Measurements from ENCODE around the gene MZT2A. TPM values are rescaled to one million over a fixed set of nuclear protein-coding genes. Genes with fewer than 3 reads are reported as not detected.
"Not testable (repeated sequence)": the region's sequence is repeated elsewhere in the genome, so short reads cannot be mapped to it uniquely, and the experiment has no call there.

MZT2A gene
- polyA plus RNA-seq, 1 of the 3 experiments (the other 2 are of a cell fraction) = 61.9 TPM

DNA sequence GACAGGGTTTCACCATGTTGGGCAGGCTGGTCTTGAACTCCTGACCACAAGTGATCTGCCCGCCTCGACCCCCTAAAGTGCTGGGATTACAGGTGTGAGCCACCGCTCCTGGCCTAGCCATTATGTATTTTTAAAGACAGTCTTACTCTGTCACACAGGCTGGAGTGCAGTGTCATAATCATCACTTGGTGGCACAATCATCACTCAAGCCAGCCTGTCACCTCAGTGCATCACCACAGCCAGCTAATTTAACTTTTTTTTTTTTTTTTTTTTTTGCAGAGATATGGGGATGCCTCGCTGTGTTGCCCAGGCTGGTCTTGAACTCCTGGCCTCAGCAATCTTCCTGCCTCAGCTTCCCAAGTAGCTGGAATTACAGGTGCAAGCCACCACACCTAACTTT lies 11.4 kb upstream of the MZT2A start:
- H3K9me2 ChIP-seq; H3K79me2 ChIP-seq (ENCODE audit: insufficient read depth); H3K4me3 ChIP-seq (ENCODE audit: low read depth in 2 of 2, low read length in 1 of 2); H3K4me1 ChIP-seq (ENCODE audit: control insufficient read depth in 1 of 2, insufficient read depth in 2 of 2, low read depth in 1 of 2, low read length in 1 of 2); H3F3A ChIP-seq (replicated peaks; ENCODE audit: insufficient read depth); DNase-seq; H3K27me3 ChIP-seq (ENCODE audit: insufficient read depth); H2AFZ ChIP-seq (ENCODE audit: low read depth); H3K9ac ChIP-seq; H3K9me3 ChIP-seq; H3K4me2 ChIP-seq; H4K20me1 ChIP-seq (ENCODE audit: insufficient read depth); H3K27ac ChIP-seq (ENCODE audit: low read depth in 2 of 2, low read length in 1 of 2): not testable (repeated sequence)
- POLR2A ChIA-PET = interaction anchor here (1.0 kb wide), 1 partner anchor 10 kb away, joined by 3 read pairs; no protein-coding TSS in a partner anchor
- H3K36me3 ChIP-seq (replicated peaks in 1 of 2; ENCODE audit: control insufficient read depth in 1 of 2, insufficient read depth in 2 of 2, low read length in 1 of 2) = peaks cover 11 to 28% of the 10 kb centered on the region in 2 experiments
- CTCF ChIA-PET = interaction anchor here (2.6 kb wide), 1 partner anchor 11 kb away, joined by 15 read pairs; the partner anchor contains the start of gene MZT2A
- 99% methylated on average over 4 of the region's 4 CpGs for WGBS (ENCODE audit: low lambda C conversion rate)

DNA sequence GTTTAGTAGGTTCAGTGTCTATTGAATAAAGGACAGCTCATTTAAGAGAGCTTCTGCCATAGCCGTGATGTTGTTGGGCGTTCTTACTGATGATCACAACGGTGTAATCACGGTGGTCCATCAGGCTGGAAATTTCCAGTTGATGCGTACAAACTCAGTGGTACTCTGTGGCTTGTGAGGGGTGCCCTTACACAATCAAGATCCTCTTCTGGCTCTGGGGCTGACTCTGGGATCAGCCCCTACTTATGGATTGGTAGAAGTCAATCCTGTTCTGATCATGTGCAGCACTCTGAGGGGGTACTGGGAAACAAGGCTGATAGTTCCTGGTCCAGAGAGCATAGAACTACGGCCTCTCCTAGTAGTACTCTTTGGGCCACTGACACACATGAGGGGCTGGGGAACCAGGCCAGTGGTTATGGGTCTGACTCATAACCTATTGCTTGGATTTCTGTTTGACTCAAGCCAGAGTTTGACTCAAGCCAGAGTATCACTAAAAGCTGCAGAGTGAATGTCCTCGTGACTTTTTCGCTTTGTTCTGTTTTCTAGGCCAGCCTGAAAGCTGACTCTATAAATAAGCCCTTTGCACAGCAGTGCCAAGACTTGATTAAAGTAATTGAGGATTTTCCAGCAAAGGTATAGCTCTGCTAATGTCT lies 6.2 kb upstream of the MZT2A start:
- WGBS (ENCODE audit: low lambda C conversion rate) = 87% methylated on average over 7 of the region's 8 CpGs
- DNase-seq; H3K9me3 ChIP-seq; H3K27ac ChIP-seq (ENCODE audit: low read depth in 2 of 2, low read length in 1 of 2); H2AFZ ChIP-seq (ENCODE audit: low read depth); POLR2A ChIA-PET; H3F3A ChIP-seq (replicated peaks; ENCODE audit: insufficient read depth); H3K4me2 ChIP-seq; CTCF ChIA-PET; H3K9me2 ChIP-seq; H3K9ac ChIP-seq; H3K27me3 ChIP-seq (ENCODE audit: insufficient read depth); H3K4me1 ChIP-seq (ENCODE audit: control insufficient read depth in 1 of 2, insufficient read depth in 2 of 2, low read depth in 1 of 2, low read length in 1 of 2); H3K4me3 ChIP-seq (ENCODE audit: low read depth in 2 of 2, low read length in 1 of 2): not testable (repeated sequence)
- Histone ChIP-seq H4K20me1 (ENCODE audit: insufficient read depth) (peaks cover 11% of the 10 kb centered on the region; the same call in 1 of the 2 replicates), H3K79me2 (ENCODE audit: insufficient read depth) (peaks cover 40% of the 10 kb centered on the region), H3K36me3 (replicated peaks in 1 of 2; ENCODE audit: control insufficient read depth in 1 of 2, insufficient read depth in 2 of 2, low read length in 1 of 2) (peaks cover 0 to 17% of the 10 kb centered on the region in 2 experiments)

GRCh38 chr2:131495506-131495905 lies 3.3 kb upstream of the MZT2A start:
- H3K27me3 ChIP-seq (ENCODE audit: insufficient read depth); POLR2A ChIA-PET; H3F3A ChIP-seq (replicated peaks; ENCODE audit: insufficient read depth); H3K4me2 ChIP-seq; H3K9me3 ChIP-seq; H2AFZ ChIP-seq (ENCODE audit: low read depth); H3K9ac ChIP-seq; H3K27ac ChIP-seq (ENCODE audit: low read depth in 2 of 2, low read length in 1 of 2); H3K9me2 ChIP-seq; DNase-seq; H3K4me3 ChIP-seq (ENCODE audit: low read depth in 2 of 2, low read length in 1 of 2): not testable (repeated sequence)
- H3K4me1 ChIP-seq (ENCODE audit: control insufficient read depth in 1 of 2, insufficient read depth in 2 of 2, low read depth in 1 of 2, low read length in 1 of 2) = peaks cover 6 to 12% of the 10 kb centered on the region in 2 experiments; a peak in 2 of 4 replicates
- H3K79me2 ChIP-seq (ENCODE audit: insufficient read depth) = peaks cover 53% of the 10 kb centered on the region
- peaks cover 11% of the 10 kb centered on the region; the same call in 1 of the 2 replicates for H4K20me1 ChIP-seq (ENCODE audit: insufficient read depth)
- peaks cover 0 to 10% of the 10 kb centered on the region in 2 experiments for H3K36me3 ChIP-seq (replicated peaks in 1 of 2; ENCODE audit: control insufficient read depth in 1 of 2, insufficient read depth in 2 of 2, low read length in 1 of 2)
- CTCF ChIA-PET = interaction anchor here (1.4 to 5.1 kb wide), 2 partner anchors 13 to 178 kb away, joined by 4 to 36 read pairs; no protein-coding TSS in a partner anchor
- WGBS (ENCODE audit: low lambda C conversion rate) = 93% methylated on average over 1 of the region's 1 CpG

DNA sequence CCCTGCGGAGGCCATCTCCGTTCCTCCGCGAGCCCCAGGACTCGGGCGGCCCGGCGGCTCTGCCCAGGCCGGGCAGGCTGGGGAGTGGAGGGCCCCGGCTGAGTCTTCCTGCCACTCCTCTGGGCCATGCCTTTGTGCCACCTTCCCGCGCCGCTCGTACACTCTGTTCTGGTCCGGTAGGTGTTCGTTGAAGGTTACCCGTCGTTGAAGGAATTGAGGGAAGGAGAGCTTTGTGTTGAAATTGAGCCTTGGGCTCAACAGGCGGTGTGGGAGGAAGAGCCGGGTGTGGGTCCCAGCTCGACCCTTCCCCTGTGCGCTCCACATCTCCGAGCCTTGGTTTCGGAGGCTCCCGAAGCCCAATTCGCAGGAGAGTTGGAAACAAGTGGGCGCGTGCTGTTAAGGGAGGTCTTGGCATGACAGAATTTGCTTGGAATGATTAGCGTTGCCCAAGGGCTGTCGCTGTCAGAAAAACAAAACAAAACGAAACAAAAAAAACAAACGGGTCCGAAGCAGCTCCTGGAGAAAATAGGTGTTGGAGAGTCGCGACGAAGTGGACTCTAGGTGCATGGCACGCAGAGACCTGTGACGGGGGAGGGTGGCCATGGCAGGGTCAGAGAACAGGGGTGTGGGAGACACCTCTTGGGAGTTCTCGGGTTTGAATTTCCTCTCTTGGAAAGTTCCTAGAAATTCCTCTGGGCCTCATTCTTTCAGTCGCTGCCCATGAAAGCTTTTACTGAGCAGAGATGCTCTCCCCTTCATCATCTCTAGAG lies 1.2 kb upstream of the MZT2A start:
- TF ChIP-seq FOSL2 (IDR thresholded peaks at IDR 0.05; ENCODE audit: borderline replicate concordance, low read depth) (no peak), SIN3A (IDR thresholded peaks at IDR 0.05; ENCODE audit: borderline replicate concordance, low read depth, low read length) (no peak), JUND (IDR thresholded peaks at IDR 0.05) (no peak), ELF1 (IDR thresholded peaks at IDR 0.05) (no peak), EZH2phosphoT487 (IDR thresholded peaks at IDR 0.05; ENCODE audit: borderline replicate concordance, low read depth) (no peak), RFX5 (IDR thresholded peaks at IDR 0.05; ENCODE audit: low read length) (no peak), TCF12 (IDR thresholded peaks at IDR 0.05) (no peak), SMC3 (IDR thresholded peaks at IDR 0.05; ENCODE audit: low read depth, low read length) (no peak)
- TF ChIP-seq, protein P1, sequence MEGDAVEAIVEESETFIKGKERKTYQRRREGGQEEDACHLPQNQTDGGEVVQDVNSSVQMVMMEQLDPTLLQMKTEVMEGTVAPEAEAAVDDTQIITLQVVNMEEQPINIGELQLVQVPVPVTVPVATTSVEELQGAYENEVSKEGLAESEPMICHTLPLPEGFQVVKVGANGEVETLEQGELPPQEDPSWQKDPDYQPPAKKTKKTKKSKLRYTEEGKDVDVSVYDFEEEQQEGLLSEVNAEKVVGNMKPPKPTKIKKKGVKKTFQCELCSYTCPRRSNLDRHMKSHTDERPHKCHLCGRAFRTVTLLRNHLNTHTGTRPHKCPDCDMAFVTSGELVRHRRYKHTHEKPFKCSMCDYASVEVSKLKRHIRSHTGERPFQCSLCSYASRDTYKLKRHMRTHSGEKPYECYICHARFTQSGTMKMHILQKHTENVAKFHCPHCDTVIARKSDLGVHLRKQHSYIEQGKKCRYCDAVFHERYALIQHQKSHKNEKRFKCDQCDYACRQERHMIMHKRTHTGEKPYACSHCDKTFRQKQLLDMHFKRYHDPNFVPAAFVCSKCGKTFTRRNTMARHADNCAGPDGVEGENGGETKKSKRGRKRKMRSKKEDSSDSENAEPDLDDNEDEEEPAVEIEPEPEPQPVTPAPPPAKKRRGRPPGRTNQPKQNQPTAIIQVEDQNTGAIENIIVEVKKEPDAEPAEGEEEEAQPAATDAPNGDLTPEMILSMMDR (IDR thresholded peaks at IDR 0.05) = no peak
- H3K4me3 ChIP-seq (ENCODE audit: low read depth in 2 of 2, low read length in 1 of 2) = peak overlapping the region; percentile 83 to 91

More for the DNA sequence above, 1.2 kb upstream of the MZT2A start:
- H3K27ac ChIP-seq (ENCODE audit: low read depth in 2 of 2, low read length in 1 of 2) = peak overlapping the region; percentile 74 to 91
- H3K36me3 ChIP-seq (replicated peaks in 1 of 2; ENCODE audit: control insufficient read depth in 1 of 2, insufficient read depth in 2 of 2, low read length in 1 of 2) = no peaks in the 10 kb centered on the region
- peaks cover 61% of the 10 kb centered on the region for H3K79me2 ChIP-seq (ENCODE audit: insufficient read depth)
- H3K9ac ChIP-seq = peak overlapping the region; percentile 93
- peak overlapping the region; percentile 83; the same call in 1 of the 2 replicates for H2AFZ ChIP-seq (ENCODE audit: low read depth)
- ChIA-PET POLR2A (interaction anchor here (0.8 to 1.0 kb wide), 2 partner anchors 10 to 452 kb away, joined by 3 read pairs; no protein-coding TSS in a partner anchor), CTCF (interaction anchor here (0.6 to 5.1 kb wide), 21 partner anchors 9 to 452 kb away, joined by 3 to 36 read pairs (median 4); partner anchors contain the start of gene CCDC74A)
- no peak for DNase-seq
- peaks cover 6 to 15% of the 10 kb centered on the region in 2 experiments; a peak in 2 of 4 replicates for H3K4me1 ChIP-seq (ENCODE audit: control insufficient read depth in 1 of 2, insufficient read depth in 2 of 2, low read depth in 1 of 2, low read length in 1 of 2)
- H3K9me3 ChIP-seq = no peaks in the 10 kb centered on the region
- no peaks in the 10 kb centered on the region for H3K27me3 ChIP-seq (ENCODE audit: insufficient read depth)
- peaks cover 11% of the 10 kb centered on the region; the same call in 1 of the 2 replicates for H4K20me1 ChIP-seq (ENCODE audit: insufficient read depth)
- H3F3A ChIP-seq (replicated peaks; ENCODE audit: insufficient read depth) = no peaks in the 10 kb centered on the region
- H3K4me2 ChIP-seq = peak overlapping the region; percentile 82
- 2% methylated on average over 19 of the region's 40 CpGs for WGBS (ENCODE audit: low lambda C conversion rate)
- no peaks in the 10 kb centered on the region for H3K9me2 ChIP-seq

All from SK-N-SH (cell line).